Colonic mucosa (tissue), 4 donors: Measurements from ENCODE around the gene SLC38A8. TPM values are rescaled to one million over a fixed set of nuclear protein-coding genes. Genes with fewer than 3 reads are reported as not detected.

Source experiments
- DNase-seq: peaks from one replicate; pipeline ENCODE4 v3.0.0-alpha.2; 2020
- H3K27ac ChIP-seq: fragments of 200-600 bp; one replicate; pipeline ENCODE4 v1.8.0; 2021
- H3K27me3 ChIP-seq: fragments of 200-600 bp; one replicate; pipeline ENCODE4 v1.8.0; 2021
- H3K36me3 ChIP-seq: fragments of 200-600 bp; one replicate; pipeline ENCODE4 v1.8.0; 2021
- H3K4me1 ChIP-seq: fragments of 200-600 bp; one replicate; pipeline ENCODE4 v1.8.0; 2021; ENCODE audit warnings: mild to moderate bottlenecking
- H3K4me3 ChIP-seq: fragments of 200-600 bp; one replicate; pipeline ENCODE4 v1.8.0; 2021
- H3K9ac ChIP-seq, 2 donors: one replicate each; pipeline ENCODE4 v1.7.0; 2013; ENCODE audit warnings: control low read depth in 2 of 2, low read depth in 2 of 2, low read length in 2 of 2
- H3K9me3 ChIP-seq: fragments of 200-600 bp; one replicate; pipeline ENCODE4 v1.8.0; 2021
- CTCF ChIP-seq: fragments of 200-600 bp; IDR thresholded peaks from one replicate; pipeline ENCODE4 v1.8.0; 2022; ENCODE audit warnings: antibody characterized with exemption, mild to moderate bottlenecking
- intact Hi-C: fragments of 100-400 bp; cut with DNase I; formaldehyde crosslinking; loops from one replicate; pipeline ENCODE4 v1.14.1; 2022
- total RNA-seq, 2 donors: library from RNA; stranded (reverse); fragmentation: NEBNext Ultra II Directional in 1 of 2; extraction: Animal tissue kit (Norgen Biotek cat#: 25700) in 1 of 2; gene quantifications; one replicate each; pipeline ENCODE4 v1.2.1, GENCODE V29; 2021
- donor health status: healthy.
- donor health status: DM: no; HTN: no; CAD: no.
- donor health status: DM: no; HTN: no; CAD: no.

The SLC38A8 gene
- total RNA-seq, 2 donors from 2014 or later: not detected

- H3K4me3 ChIP-seq: no peak overlapping the region
- intact Hi-C loops: no loop called here
- DNase-seq: no peak
- no peaks in the 10 kb centered on the region for H3K27me3 ChIP-seq
- no peak overlapping the region for H3K9ac ChIP-seq
- H3K36me3 ChIP-seq: no peaks in the 10 kb centered on the region
- no peak for TF ChIP-seq CTCF
- H3K27ac ChIP-seq: no peak overlapping the region
- H3K4me1 ChIP-seq: no peaks in the 10 kb centered on the region
- no peaks in the 10 kb centered on the region for H3K9me3 ChIP-seq
Observed at GRCh38 chr16:84005391-84005790, 37.2 kb downstream of the SLC38A8 start.

DNA sequence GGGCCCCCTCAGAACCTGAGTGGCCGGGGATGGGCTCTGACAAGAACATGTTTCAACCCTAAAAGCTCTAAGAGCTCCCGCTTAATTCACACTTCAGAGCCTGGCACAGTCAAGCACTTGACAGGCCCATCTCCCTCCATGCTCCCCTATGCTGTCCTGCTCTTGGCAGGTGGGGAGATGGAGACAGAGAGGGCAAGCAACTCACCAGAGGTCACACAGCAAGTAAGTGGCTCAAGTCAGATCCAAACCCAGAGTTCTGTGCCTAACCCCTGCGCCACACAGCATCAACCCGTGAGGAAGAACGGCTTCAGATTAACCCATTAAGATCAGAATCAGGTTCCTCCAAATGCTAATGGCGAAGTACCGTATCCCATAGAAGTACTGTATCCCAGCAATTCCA lies 38.2 kb downstream of the SLC38A8 start:
- no peak for TF ChIP-seq CTCF
- Histone ChIP-seq H3K9me3 (no peaks in the 10 kb centered on the region), H3K9ac (no peak overlapping the region), H3K4me3 (no peak overlapping the region), H3K4me1 (no peaks in the 10 kb centered on the region), H3K27ac (no peak overlapping the region), H3K36me3 (no peaks in the 10 kb centered on the region), H3K27me3 (no peaks in the 10 kb centered on the region)
- intact Hi-C loops: no loop called here
- DNase-seq: no peak

GRCh38 chr16:84003038-84003437 lies 39.6 kb downstream of the SLC38A8 start:
- intact Hi-C loops: no loop called here
- no peaks in the 10 kb centered on the region for H3K9me3 ChIP-seq
- H3K36me3 ChIP-seq: no peaks in the 10 kb centered on the region
- DNase-seq: no peak
- H3K4me1 ChIP-seq: no peaks in the 10 kb centered on the region
- no peak overlapping the region for H3K4me3 ChIP-seq
- no peak overlapping the region for H3K27ac ChIP-seq
- H3K27me3 ChIP-seq: no peaks in the 10 kb centered on the region
- TF ChIP-seq CTCF: no peak
- H3K9ac ChIP-seq: no peak overlapping the region

GRCh38 chr16:84001726-84002125 lies 40.9 kb downstream of the SLC38A8 start:
- no peaks in the 10 kb centered on the region for H3K36me3 ChIP-seq
- H3K27me3 ChIP-seq: no peaks in the 10 kb centered on the region
- DNase-seq: no peak
- H3K4me1 ChIP-seq: no peaks in the 10 kb centered on the region
- no peak overlapping the region for H3K4me3 ChIP-seq
- intact Hi-C loops: no loop called here
- H3K9me3 ChIP-seq: no peaks in the 10 kb centered on the region
- TF ChIP-seq CTCF: no peak
- no peak overlapping the region for H3K27ac ChIP-seq
- H3K9ac ChIP-seq: no peak overlapping the region

GRCh38 chr16:84000989-84001642 lies 41.5 kb downstream of the SLC38A8 start:
- Histone ChIP-seq H3K4me3 (no peak overlapping the region), H3K27ac (no peak overlapping the region), H3K27me3 (peaks cover 3% of the 10 kb centered on the region), H3K9me3 (no peaks in the 10 kb centered on the region), H3K36me3 (no peaks in the 10 kb centered on the region), H3K4me1 (no peaks in the 10 kb centered on the region), H3K9ac (no peak overlapping the region)
- intact Hi-C loops: no loop called here
- no peak for TF ChIP-seq CTCF
- DNase-seq: no peak
